ENCODE measurements around the gene KIF4A. TPM values are rescaled to one million over a fixed set of nuclear protein-coding genes. Genes with fewer than 3 reads are reported as not detected.

The KIF4A gene
- total and polyA plus RNA-seq, 9 of the 15 experiments (the other 6 are each of a cell fraction or from before 2014, with no cell fraction given): 13.0 to 42.7 (median 35.9) TPM

DNA sequence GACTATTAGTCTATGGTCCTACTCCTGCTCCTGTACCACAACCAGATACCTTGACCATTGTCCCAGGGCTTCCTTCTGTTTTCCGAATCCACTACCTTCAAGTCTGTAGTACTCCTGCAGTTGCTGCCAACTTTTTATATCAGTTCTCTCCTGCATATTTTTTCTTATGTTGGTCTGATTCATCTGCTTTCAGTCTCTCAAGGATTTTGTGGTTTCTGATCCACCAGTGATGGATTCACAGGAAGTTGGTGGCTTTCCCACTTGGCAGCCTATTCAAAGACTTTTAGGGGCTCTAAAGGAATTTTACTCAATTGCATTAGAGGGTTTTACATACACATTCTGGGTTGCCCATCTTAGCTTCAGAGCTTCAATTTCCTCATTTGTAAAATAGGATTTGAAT lies 23.6 kb downstream of the KIF4A start:
- TF ChIP-seq, protein P1, sequence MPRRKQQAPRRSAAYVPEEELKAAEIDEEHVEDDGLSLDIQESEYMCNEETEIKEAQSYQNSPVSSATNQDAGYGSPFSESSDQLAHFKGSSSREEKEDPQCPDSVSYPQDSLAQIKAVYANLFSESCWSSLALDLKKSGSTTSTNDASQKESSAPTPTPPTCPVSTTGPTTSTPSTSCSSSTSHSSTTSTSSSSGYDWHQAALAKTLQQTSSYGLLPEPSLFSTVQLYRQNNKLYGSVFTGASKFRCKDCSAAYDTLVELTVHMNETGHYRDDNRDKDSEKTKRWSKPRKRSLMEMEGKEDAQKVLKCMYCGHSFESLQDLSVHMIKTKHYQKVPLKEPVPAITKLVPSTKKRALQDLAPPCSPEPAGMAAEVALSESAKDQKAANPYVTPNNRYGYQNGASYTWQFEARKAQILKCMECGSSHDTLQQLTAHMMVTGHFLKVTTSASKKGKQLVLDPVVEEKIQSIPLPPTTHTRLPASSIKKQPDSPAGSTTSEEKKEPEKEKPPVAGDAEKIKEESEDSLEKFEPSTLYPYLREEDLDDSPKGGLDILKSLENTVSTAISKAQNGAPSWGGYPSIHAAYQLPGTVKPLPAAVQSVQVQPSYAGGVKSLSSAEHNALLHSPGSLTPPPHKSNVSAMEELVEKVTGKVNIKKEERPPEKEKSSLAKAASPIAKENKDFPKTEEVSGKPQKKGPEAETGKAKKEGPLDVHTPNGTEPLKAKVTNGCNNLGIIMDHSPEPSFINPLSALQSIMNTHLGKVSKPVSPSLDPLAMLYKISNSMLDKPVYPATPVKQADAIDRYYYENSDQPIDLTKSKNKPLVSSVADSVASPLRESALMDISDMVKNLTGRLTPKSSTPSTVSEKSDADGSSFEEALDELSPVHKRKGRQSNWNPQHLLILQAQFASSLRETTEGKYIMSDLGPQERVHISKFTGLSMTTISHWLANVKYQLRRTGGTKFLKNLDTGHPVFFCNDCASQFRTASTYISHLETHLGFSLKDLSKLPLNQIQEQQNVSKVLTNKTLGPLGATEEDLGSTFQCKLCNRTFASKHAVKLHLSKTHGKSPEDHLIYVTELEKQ (CRISPR knock-in tag; IDR thresholded peaks at IDR 0.05): no peak
- TF ChIP-seq C11orf30 (IDR thresholded peaks at IDR 0.05; ENCODE audit: low read depth) (no peak), CTBP1 (IDR thresholded peaks at IDR 0.05; ENCODE audit: borderline replicate concordance) (no peak), YBX1 (IDR thresholded peaks at IDR 0.05) (no peak), ZNF143 (CRISPR knock-in tag; IDR thresholded peaks at IDR 0.05) (no peak), HDAC3 (IDR thresholded peaks at IDR 0.05; ENCODE audit: borderline replicate concordance, partially characterized antibody) (no peak), ZBTB49 (CRISPR knock-in tag; IDR thresholded peaks at IDR 0.05; ENCODE audit: borderline replicate concordance) (no peak), LARP7 (IDR thresholded peaks at IDR 0.05) (no peak)
- DNase-seq (ENCODE audit: extremely low read depth in 1 of 4, low spot score in 3 of 4) (no peak), ATAC-seq (no peak), FAIRE-seq (no peak)
- POLR2A ChIA-PET: interaction anchor here (1.1 kb wide), 1 partner anchor 11 kb away, joined by 3 read pairs; no protein-coding TSS in a partner anchor
- no peaks in the 10 kb centered on the region for H3K27me3 ChIP-seq (ENCODE audit: control insufficient read depth in 2 of 2, insufficient read depth in 2 of 2, low read length in 2 of 2)
- H3K79me2 ChIP-seq (ENCODE audit: control insufficient read depth, insufficient read depth, low read length): no peaks in the 10 kb centered on the region; the same call in 2 of the 3 replicates
- intact Hi-C loops (cut with micrococcal nuclease): no loop called here
- WGBS (ENCODE audit: insufficient coverage, low coverage, missing lambda C conversion rate): 83% methylated on average over 1 of the region's 1 CpG
- no TSS peak for BruUV-seq (replicated peaks)
- in situ Hi-C loops (cut with MboI): no loop called here
- H3K9ac ChIP-seq (ENCODE audit: insufficient read depth in 1 of 2, low read depth in 2 of 2, low read length in 2 of 2): no peak overlapping the region
- H4K20me1 ChIP-seq (replicated peaks; ENCODE audit: control insufficient read depth, insufficient read depth, low read length): 0 out of 2 replicates have a peak, but pooled peaks cover 4% of the 10 kb centered on the region
- H3K36me3 ChIP-seq (ENCODE audit: control insufficient read depth, insufficient read depth, low read length): peaks cover 14% of the 10 kb centered on the region; the same call in 1 of the 3 replicates
- CTCF ChIA-PET (ENCODE audit: low intra/inter-chr PET ratio): no interaction called here
- no peaks in the 10 kb centered on the region for H3K9me3 ChIP-seq (replicated peaks; ENCODE audit: control insufficient read depth, insufficient read depth, low read depth, low read length)
- H3K4me1 ChIP-seq (replicated peaks in 1 of 2; ENCODE audit: control insufficient read depth in 2 of 2, insufficient read depth in 2 of 2, low read length in 2 of 2): no peaks in the 10 kb centered on the region
- no peak overlapping the region for H3K4me2 ChIP-seq (ENCODE audit: insufficient read depth, low read length)
- no peaks in the 10 kb centered on the region for H3K9me1 ChIP-seq (ENCODE audit: control insufficient read depth, insufficient read depth, low read length)
- H2AFZ ChIP-seq (ENCODE audit: low read depth, low read length): no peak overlapping the region
- no peak overlapping the region for H3K4me3 ChIP-seq
- no peak overlapping the region for H3K27ac ChIP-seq (ENCODE audit: extremely low read depth, low read depth, low read length)

Data from K562 (cell line).